Naive B cell (primary cell): Measurements from ENCODE around the gene REST. TPM values are rescaled to one million over a fixed set of nuclear protein-coding genes. Genes with fewer than 3 reads are reported as not detected.

Experiments used
- ATAC-seq, 2 donors: fragments of 150-1000 bp; cut with Tn5 transposase; 2 replicates each; pipeline ENCODE4 v1.10.0; 2021; ENCODE audit warnings: low read depth in 2 of 2, mild to moderate bottlenecking in 2 of 2, moderate library complexity in 2 of 2
- DNase-seq: peaks from one replicate; pipeline ENCODE4 v3.0.0; 2022
- H3K27ac Mint-ChIP-seq, 6 donors: one replicate each; pipeline ENCODE4 v1.8.0; 2020 to 2022; ENCODE audit warnings: mild to moderate bottlenecking in 6 of 6, mixed read lengths in 6 of 6, moderate library complexity in 5 of 6, inconsistent platforms in 2 of 6
- H3K27me3 Mint-ChIP-seq, 3 donors: one replicate each; pipeline ENCODE4 v1.8.0; 2021 to 2022; ENCODE audit warnings: mixed read lengths in 3 of 3, mild to moderate bottlenecking in 1 of 3
- H3K36me3 Mint-ChIP-seq, 2 donors: one replicate each; pipeline ENCODE4 v1.8.0; 2020 to 2022; ENCODE audit warnings: mixed read lengths in 2 of 2, inconsistent platforms in 1 of 2, mild to moderate bottlenecking in 1 of 2
- H3K4me1 Mint-ChIP-seq, 3 donors: one replicate each; pipeline ENCODE4 v1.8.0; 2020 to 2022; ENCODE audit warnings: mixed read lengths in 3 of 3, inconsistent platforms in 1 of 3, mild to moderate bottlenecking in 1 of 3, moderate library complexity in 1 of 3
- H3K4me3 Mint-ChIP-seq, 8 donors: one replicate each; pipeline ENCODE4 v1.8.0; 2020 to 2022; ENCODE audit warnings: mild to moderate bottlenecking in 8 of 8, mixed read lengths in 8 of 8, moderate library complexity in 8 of 8, inconsistent platforms in 2 of 8
- H3K9me3 Mint-ChIP-seq, 7 donors: one replicate each; pipeline ENCODE4 v1.8.0; 2020 to 2022; ENCODE audit warnings: mixed read lengths in 7 of 7, mild to moderate bottlenecking in 5 of 7, inconsistent platforms in 2 of 7, moderate library complexity in 1 of 7
- polyA plus RNA-seq, 6 donors: library from polyadenylated mRNA; unstranded; fragments of 300-500 nt; fragmentation: Illumina TruSeq; gene quantifications; one replicate each; pipeline ENCODE4 v1.2.3, GENCODE V29; 2021; ENCODE audit warnings: low read depth in 6 of 6

REST gene
- polyA plus RNA-seq, 6 donors from 2014 or later, result 108 to 140 (median 130) TPM

DNA sequence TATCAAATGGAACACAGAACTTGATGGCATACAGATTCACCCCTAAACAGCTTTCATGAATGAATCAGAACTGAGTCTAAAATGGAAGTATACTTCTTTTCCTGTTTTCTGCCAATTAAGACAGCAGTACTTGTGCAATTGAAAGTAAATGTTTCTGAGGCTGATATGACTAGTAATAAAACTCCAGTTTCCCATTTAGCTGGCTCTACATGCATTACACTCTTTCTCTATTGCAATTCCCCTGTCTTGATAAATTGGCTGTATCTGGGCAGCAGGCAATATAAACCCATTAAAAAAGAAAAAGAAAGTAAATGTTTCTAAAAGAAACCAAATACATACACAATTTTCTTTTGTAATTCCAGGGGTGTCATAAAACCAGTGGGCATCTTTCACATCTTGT lies 65.1 kb downstream of the REST start:
- H3K4me1 Mint-ChIP-seq, result peaks cover 21 to 36% (median 23%) of the 10 kb centered on the region in 3 donors
- no peak for DNase-seq
- H3K36me3 Mint-ChIP-seq, result peaks cover 14 to 28% of the 10 kb centered on the region in 2 donors
- H3K9me3 Mint-ChIP-seq, result peaks cover 0 to 3% (median 0%) of the 10 kb centered on the region in 7 donors
- ATAC-seq, result no peak
- peak overlapping the region in 1 of 8 donors; percentile 69 for H3K4me3 Mint-ChIP-seq
- H3K27me3 Mint-ChIP-seq, result no peaks in the 10 kb centered on the region
- H3K27ac Mint-ChIP-seq, result no peak overlapping the region

- H3K36me3 Mint-ChIP-seq, result peaks cover 14 to 28% of the 10 kb centered on the region in 2 donors
- peak overlapping the region in 1 of 6 donors; percentile 64 for H3K27ac Mint-ChIP-seq
- ATAC-seq (no peak), DNase-seq (no peak)
- peaks cover 0 to 3% (median 0%) of the 10 kb centered on the region in 7 donors for H3K9me3 Mint-ChIP-seq
- no peaks in the 10 kb centered on the region for H3K27me3 Mint-ChIP-seq
- peak overlapping the region in 1 of 8 donors; percentile 75 for H3K4me3 Mint-ChIP-seq
- H3K4me1 Mint-ChIP-seq, result peaks cover 21 to 38% (median 26%) of the 10 kb centered on the region in 3 donors
These were observed 65.6 kb downstream of the REST start for GRCh38 chr4:56973336-56973735.

DNA sequence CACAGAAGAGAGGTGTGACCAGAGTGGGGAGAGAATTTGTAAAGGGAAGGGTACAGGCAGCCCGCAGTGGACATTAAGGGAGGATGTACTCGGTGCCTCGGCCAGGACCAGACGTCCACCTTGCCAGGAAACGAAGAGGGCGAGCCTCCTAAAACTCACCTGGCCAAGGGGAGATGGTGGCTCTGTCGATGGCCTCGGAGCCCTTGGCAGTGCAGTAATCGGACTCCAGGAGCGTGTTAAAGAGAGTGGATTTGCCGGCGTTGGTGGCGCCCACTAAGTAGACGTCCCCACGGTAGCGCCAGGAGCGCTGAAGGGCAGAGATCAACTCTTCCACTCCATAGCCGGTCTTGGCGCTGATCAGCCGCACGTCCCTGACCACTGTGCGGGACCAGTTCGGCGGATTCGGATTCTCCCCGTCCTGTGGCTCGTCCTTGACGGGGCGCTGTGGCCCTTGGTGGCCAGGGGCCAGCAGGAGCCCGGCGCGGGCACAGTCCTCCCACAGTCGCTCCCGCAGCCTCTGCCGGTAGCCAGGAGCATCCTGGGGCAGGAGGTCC lies 68.7 kb downstream of the REST start:
- ATAC-seq, result no peak
- H3K27me3 Mint-ChIP-seq, result no peaks in the 10 kb centered on the region

GRCh38 chr4:56976837-56977320 lies 69.2 kb downstream of the REST start:
- Mint-ChIP-seq H3K4me1 (peaks cover 45 to 64% (median 60%) of the 10 kb centered on the region in 3 donors), H3K27ac (peak overlapping the region; percentile 97 to 100 (median 98))

More for the DNA sequence above, 68.7 kb downstream of the REST start:
- H3K36me3 Mint-ChIP-seq, result peaks cover 14 to 28% of the 10 kb centered on the region in 2 donors
- peaks cover 39 to 59% (median 55%) of the 10 kb centered on the region in 3 donors for H3K4me1 Mint-ChIP-seq
- peak overlapping the region; percentile 98 to 100 (median 100) for H3K4me3 Mint-ChIP-seq
- H3K27ac Mint-ChIP-seq, result peak overlapping the region in 4 of 6 donors; percentile 14 to 88 (median 80)
- H3K9me3 Mint-ChIP-seq, result peaks cover 0 to 3% (median 0%) of the 10 kb centered on the region in 7 donors
- DNase-seq, result no peak

DNA sequence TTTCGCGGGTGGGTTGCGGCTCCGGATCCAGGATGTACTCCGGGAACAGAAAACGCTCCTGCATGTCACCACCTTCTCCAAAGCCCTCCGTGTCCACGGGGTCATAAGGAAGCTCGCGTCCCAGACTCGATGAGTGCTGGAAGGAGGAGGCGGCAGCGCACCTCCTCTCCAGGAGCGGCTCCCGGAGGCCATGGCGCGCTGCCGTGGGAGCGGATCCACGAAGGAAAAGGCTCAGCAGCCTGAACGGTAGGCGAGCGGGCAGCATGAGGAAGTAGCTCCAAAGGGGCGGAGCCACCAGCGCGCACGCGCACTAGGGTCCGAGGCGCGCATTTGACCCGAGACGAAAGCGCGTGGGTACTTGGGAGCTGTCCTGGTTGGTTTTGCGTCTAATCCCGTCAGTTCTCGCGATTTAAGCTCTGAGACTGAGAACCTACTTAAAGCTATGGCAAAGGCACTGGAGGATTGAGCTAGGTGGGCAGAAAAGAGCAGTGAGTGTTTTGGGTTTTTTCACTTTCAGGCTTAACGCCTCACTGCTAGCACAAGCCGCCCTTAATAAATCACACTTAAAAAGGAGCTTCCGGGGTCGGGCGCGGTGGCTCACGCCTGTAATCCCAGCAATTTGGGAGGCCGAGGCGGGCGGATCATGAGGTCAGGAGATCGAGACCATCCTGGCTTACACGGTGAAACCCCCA lies 69.8 kb downstream of the REST start, which contains the start of gene NOA1:
TSS of gene NOA1 (minus strand) at position 286 of the 692 bp plus-strand sequence. CDS start at position 265, 21 bp downstream.
- H3K4me1 Mint-ChIP-seq, result peaks cover 45 to 65% (median 62%) of the 10 kb centered on the region in 3 donors
- ATAC-seq (peak; percentile 84 to 85), DNase-seq (peak; percentile 99)
- peaks cover 0 to 3% (median 0%) of the 10 kb centered on the region in 7 donors for H3K9me3 Mint-ChIP-seq
- peaks cover 14 to 21% of the 10 kb centered on the region in 2 donors for H3K36me3 Mint-ChIP-seq
- H3K27me3 Mint-ChIP-seq, result no peaks in the 10 kb centered on the region
- H3K27ac Mint-ChIP-seq, result peak within 1 kb of the TSS; percentile 97 to 100 (median 98)
- peak within 1 kb of the TSS; percentile 98 to 100 (median 100) for H3K4me3 Mint-ChIP-seq

More at GRCh38 chr4:56976837-56977320, 69.2 kb downstream of the REST start:
- Mint-ChIP-seq H3K27me3 (no peaks in the 10 kb centered on the region), H3K4me3 (peak overlapping the region; percentile 98 to 100 (median 100)), H3K36me3 (peaks cover 14 to 27% of the 10 kb centered on the region in 2 donors), H3K9me3 (peaks cover 0 to 3% (median 0%) of the 10 kb centered on the region in 7 donors)
- DNase-seq (no peak), ATAC-seq (peak; percentile 27 to 28)

GRCh38 chr4:56978750-56979303 lies 71.1 kb downstream of the REST start, which contains the start of gene POLR2B:
TSS of gene POLR2B (plus strand) at chr4:56978896. CDS start at chr4:56978986, 90 bp downstream.
- peaks cover 0 to 3% (median 0%) of the 10 kb centered on the region in 7 donors for H3K9me3 Mint-ChIP-seq
- H3K27ac Mint-ChIP-seq, result peak within 1 kb of the TSS; percentile 98 to 100 (median 98)
- H3K4me3 Mint-ChIP-seq, result peak within 1 kb of the TSS; percentile 98 to 100 (median 100)
- DNase-seq (peak; percentile 84), ATAC-seq (peak; percentile 45 to 51)
- H3K4me1 Mint-ChIP-seq, result peaks cover 45 to 76% (median 63%) of the 10 kb centered on the region in 3 donors
- no peaks in the 10 kb centered on the region for H3K27me3 Mint-ChIP-seq
- H3K36me3 Mint-ChIP-seq, result peaks cover 3 to 10% of the 10 kb centered on the region in 2 donors

DNA sequence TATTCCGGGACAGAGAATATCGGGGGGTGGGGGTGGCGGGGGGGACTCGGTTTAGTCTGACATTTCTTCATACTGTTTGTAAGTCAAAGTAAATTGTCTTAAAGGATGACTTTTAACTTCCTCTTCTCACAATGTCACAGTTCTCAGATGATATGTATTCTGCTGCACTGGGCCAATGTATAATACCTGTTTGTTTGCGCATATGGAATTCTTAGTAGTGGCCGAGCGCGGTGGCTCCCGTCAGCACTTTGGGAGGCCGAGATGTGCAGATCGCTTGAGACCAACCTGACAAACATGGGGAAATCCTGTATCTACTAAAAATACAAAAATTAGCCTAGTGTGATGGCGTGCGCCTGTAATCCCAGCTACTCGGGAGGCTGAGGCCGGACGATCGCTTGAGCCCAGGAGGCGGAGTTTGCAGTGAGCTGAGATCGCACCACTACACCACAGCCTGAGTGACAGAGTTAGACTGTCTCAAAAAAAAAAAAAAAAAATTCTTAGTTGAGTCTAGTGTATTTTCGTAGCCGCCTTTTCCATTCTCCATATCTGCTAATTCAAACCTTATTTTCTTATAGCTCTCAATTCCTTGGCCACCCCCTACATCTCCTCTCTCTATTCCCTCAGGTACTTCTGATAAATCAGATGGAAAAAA lies 71.8 kb downstream of the REST start:
- peaks cover 0 to 3% (median 0%) of the 10 kb centered on the region in 7 donors for H3K9me3 Mint-ChIP-seq
- peak; percentile 9 for DNase-seq
- H3K27ac Mint-ChIP-seq, result peak overlapping the region; percentile 82 to 99 (median 98)
- peak overlapping the region; percentile 98 to 100 (median 100) for H3K4me3 Mint-ChIP-seq
- no peaks in the 10 kb centered on the region for H3K27me3 Mint-ChIP-seq
- ATAC-seq, result no peak
- H3K4me1 Mint-ChIP-seq, result peaks cover 48 to 80% (median 67%) of the 10 kb centered on the region in 3 donors
- H3K36me3 Mint-ChIP-seq, result peaks cover 0 to 5% of the 10 kb centered on the region in 2 donors

DNA sequence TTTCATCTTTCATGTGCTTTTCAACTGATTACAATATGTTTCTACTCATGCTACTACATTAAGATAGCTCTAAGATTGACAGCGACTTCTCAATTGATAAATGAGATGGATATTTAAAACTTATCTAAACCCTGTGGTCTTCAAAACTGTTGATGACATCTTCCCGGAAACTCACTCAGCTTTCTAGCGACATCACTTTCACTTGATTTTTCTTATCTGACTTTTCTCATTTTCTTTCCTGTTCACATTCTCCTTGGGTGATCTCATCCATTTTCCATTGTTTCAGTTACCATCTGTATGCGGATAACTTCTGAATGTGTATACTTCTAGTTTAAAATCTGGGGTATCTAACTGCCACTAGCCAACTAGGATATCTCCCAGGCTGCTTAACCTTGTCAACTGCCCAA lies 74.1 kb downstream of the REST start:
- peak overlapping the region in 4 of 6 donors; percentile 39 to 98 (median 52) for H3K27ac Mint-ChIP-seq
- DNase-seq (no peak), ATAC-seq (no peak)
- peaks cover 0 to 5% of the 10 kb centered on the region in 2 donors for H3K36me3 Mint-ChIP-seq
- H3K4me3 Mint-ChIP-seq, result peak overlapping the region in 5 of 8 donors; percentile 11 to 99 (median 34)
- H3K4me1 Mint-ChIP-seq, result peaks cover 44 to 65% (median 62%) of the 10 kb centered on the region in 3 donors
- no peaks in the 10 kb centered on the region for H3K27me3 Mint-ChIP-seq
- H3K9me3 Mint-ChIP-seq, result peaks cover 0 to 3% (median 0%) of the 10 kb centered on the region in 7 donors

GRCh38 chr4:56986192-56986591 lies 78.5 kb downstream of the REST start:
- Mint-ChIP-seq H3K4me3 (peak overlapping the region in 1 of 8 donors; percentile 25), H3K27ac (no peak overlapping the region), H3K27me3 (no peaks in the 10 kb centered on the region), H3K36me3 (peaks cover 0 to 1% of the 10 kb centered on the region in 2 donors), H3K9me3 (no peaks in the 10 kb centered on the region), H3K4me1 (peaks cover 30 to 46% (median 34%) of the 10 kb centered on the region in 3 donors)
- DNase-seq, result no peak
- no peak for ATAC-seq

DNA sequence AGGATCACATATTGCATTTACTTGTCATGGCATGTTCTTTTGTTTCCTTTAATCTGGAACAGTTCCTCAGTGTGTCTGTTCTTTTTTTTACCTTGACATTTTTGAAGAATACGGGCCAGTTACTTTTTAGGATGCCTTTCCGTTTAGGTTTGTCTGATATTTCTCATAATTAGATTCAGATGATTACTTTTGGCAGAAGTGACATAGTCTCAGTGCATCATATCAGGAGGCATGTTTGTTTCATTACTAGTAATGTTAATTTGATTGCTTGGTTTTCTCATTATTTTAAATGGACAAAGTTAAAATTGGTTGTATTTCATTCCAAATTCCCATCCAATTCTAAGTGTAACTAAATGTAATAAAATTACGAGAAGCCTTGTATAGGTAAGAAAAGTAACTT lies 79.3 kb downstream of the REST start:
- DNase-seq, result no peak
- peaks cover 0 to 9% of the 10 kb centered on the region in 2 donors for H3K36me3 Mint-ChIP-seq
- ATAC-seq, result no peak
- H3K27me3 Mint-ChIP-seq, result no peaks in the 10 kb centered on the region
- no peak overlapping the region for H3K4me3 Mint-ChIP-seq
- H3K27ac Mint-ChIP-seq, result no peak overlapping the region
- H3K9me3 Mint-ChIP-seq, result no peaks in the 10 kb centered on the region
- H3K4me1 Mint-ChIP-seq, result peaks cover 26 to 39% (median 26%) of the 10 kb centered on the region in 3 donors

DNA sequence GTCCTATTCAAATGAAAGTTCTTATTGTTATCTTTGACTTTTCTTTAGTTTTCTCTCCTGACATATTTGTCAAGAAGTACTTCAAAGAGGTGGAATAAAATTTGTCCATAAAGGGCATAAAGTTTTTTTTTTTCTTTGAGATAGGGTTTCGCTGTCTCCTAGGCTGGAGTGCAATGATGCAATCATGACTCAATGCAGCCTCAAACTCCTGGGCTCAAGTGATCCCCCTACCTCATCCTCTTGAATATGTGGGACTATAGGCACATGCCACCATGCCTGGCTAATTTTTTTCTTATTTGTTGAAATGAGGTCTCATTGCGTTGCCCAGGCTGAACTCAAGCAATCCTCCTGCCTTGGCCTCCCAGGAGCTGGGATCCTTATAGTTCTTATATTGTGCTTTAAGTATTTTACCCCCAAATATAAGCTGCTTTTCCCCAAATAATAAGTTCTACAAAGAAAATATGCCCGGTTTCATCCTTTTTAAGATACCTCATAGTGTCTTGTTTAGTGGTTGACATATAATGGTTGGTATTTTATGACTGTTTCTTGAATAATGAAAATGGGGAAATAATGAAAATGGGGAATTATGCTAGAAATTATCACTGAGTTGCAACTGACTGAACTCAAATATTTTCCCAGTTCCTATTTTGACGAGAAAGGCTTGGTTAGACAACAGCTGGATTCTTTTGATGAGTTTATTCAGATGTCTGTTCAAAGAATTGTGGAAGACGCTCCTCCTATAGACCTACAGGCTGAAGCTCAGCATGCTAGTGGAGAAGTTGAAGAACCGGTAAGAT lies 82.6 kb downstream of the REST start:
- H3K4me3 Mint-ChIP-seq, result no peak overlapping the region
- no peak for ATAC-seq
- H3K27me3 Mint-ChIP-seq, result no peaks in the 10 kb centered on the region
- peaks cover 6 to 18% (median 12%) of the 10 kb centered on the region in 3 donors for H3K4me1 Mint-ChIP-seq
- peaks cover 0 to 23% of the 10 kb centered on the region in 2 donors for H3K36me3 Mint-ChIP-seq
- H3K9me3 Mint-ChIP-seq, result no peaks in the 10 kb centered on the region
- no peak for DNase-seq
- H3K27ac Mint-ChIP-seq, result peak overlapping the region in 2 of 6 donors; percentile 60 to 69

GRCh38 chr4:56995525-56995924 lies 87.8 kb downstream of the REST start:
- H3K27ac Mint-ChIP-seq, result no peak overlapping the region
- no peak for DNase-seq
- peaks cover 20 to 38% of the 10 kb centered on the region in 2 donors for H3K36me3 Mint-ChIP-seq
- no peak for ATAC-seq
- H3K27me3 Mint-ChIP-seq, result no peaks in the 10 kb centered on the region
- H3K4me1 Mint-ChIP-seq, result peaks cover 2 to 12% (median 7%) of the 10 kb centered on the region in 3 donors
- no peaks in the 10 kb centered on the region for H3K9me3 Mint-ChIP-seq
- H3K4me3 Mint-ChIP-seq, result no peak overlapping the region
